Naive thymus-derived CD8-positive, alpha-beta T cell (primary cell): ENCODE data around the gene FAM168A. TPM values are rescaled to one million over a fixed set of nuclear protein-coding genes. Genes with fewer than 3 reads are reported as not detected.
A peak's percentile ranks its signal among the peaks of the same experiment; 100 is the strongest.
"Not testable (repeated sequence)": the region's sequence is repeated elsewhere in the genome, so short reads cannot be mapped to it uniquely, and the experiment has no call there.

ENCODE experiments used
- ATAC-seq, 2 donors: fragments of 150-1000 bp; cut with Tn5 transposase in 1 of 2; sonication (Bioruptor Pico), chemical (Tn5 transposase) in 1 of 2; 1 replicate in 1 of 2; 2 replicates in 1 of 2; pipeline ENCODE4 v1.10.0; 2021; ENCODE audit warnings: mild to moderate bottlenecking in 2 of 2, moderate library complexity in 2 of 2
- POLR2A ChIA-PET: fragments of 350-600 bp; sonication (Branson Sonifier 250); formaldehyde crosslinking; loops from one replicate; lab custom pipeline; 2021; ENCODE audit warnings: antibody characterized with exemption; lab: Charles Lee
- DNase-seq, 10 donors: peaks; one replicate each; pipeline versions ENCODE4 v3.0.0 to v3.0.0-alpha.2; 2020 to 2022
- H3K27ac Mint-ChIP-seq, 10 donors: one replicate each; pipeline ENCODE4 v1.8.0; 2020 to 2022; ENCODE audit warnings: mild to moderate bottlenecking in 10 of 10, mixed read lengths in 10 of 10, moderate library complexity in 4 of 10, inconsistent platforms in 1 of 10
- H3K27me3 Mint-ChIP-seq, 5 donors: one replicate each; pipeline ENCODE4 v1.8.0; 2021 to 2022; ENCODE audit warnings: mixed read lengths in 5 of 5
- H3K36me3 Mint-ChIP-seq, 3 donors: one replicate each; pipeline ENCODE4 v1.8.0; 2020 to 2022; ENCODE audit warnings: mixed read lengths in 3 of 3, mild to moderate bottlenecking in 2 of 3, inconsistent platforms in 1 of 3
- H3K4me1 Mint-ChIP-seq, 4 donors: one replicate each; pipeline ENCODE4 v1.8.0; 2021 to 2022; ENCODE audit warnings: mixed read lengths in 4 of 4
- H3K4me3 Mint-ChIP-seq, 10 donors: one replicate each; pipeline ENCODE4 v1.8.0; 2020 to 2022; ENCODE audit warnings: mild to moderate bottlenecking in 10 of 10, mixed read lengths in 10 of 10, moderate library complexity in 6 of 10, inconsistent platforms in 1 of 10
- H3K9me3 Mint-ChIP-seq, 9 donors: one replicate each; pipeline ENCODE4 v1.8.0; 2020 to 2022; ENCODE audit warnings: mixed read lengths in 9 of 9, mild to moderate bottlenecking in 3 of 9, inconsistent platforms in 1 of 9, moderate library complexity in 1 of 9
- polyA plus RNA-seq, 3 donors: library from polyadenylated mRNA; unstranded; fragments of 300-500 nt; fragmentation: Illumina TruSeq; gene quantifications; one replicate each; pipeline ENCODE4 v1.2.3, GENCODE V29; 2021
- total RNA-seq, 8 experiments: library from RNA in 2 of 8; stranded (reverse) in 2 of 8; gene quantifications; one replicate each; pipeline ENCODE4 v1.2.3 and lab custom pipeline; 2021 to 2026

Gene FAM168A
- total and polyA plus RNA-seq, 5 experiments from 2014 or later: 2.6 to 21.7 (median 5.0) TPM

- no peaks in the 10 kb centered on the region for H3K9me3 Mint-ChIP-seq
- no peak overlapping the region for H3K4me3 Mint-ChIP-seq
- no peaks in the 10 kb centered on the region for H3K27me3 Mint-ChIP-seq
- peaks cover 10 to 42% (median 35%) of the 10 kb centered on the region in 4 donors for H3K4me1 Mint-ChIP-seq
- POLR2A ChIA-PET: no interaction called here
- DNase-seq (no peak), ATAC-seq (no peak)
- H3K27ac Mint-ChIP-seq: peak overlapping the region in 1 of 10 donors; percentile 12
- peaks cover 0 to 9% (median 0%) of the 10 kb centered on the region in 3 donors for H3K36me3 Mint-ChIP-seq
These were observed 6.2 kb downstream of the FAM168A start for GRCh38 chr11:73591743-73592142.

- Mint-ChIP-seq H3K27me3 (no peaks in the 10 kb centered on the region), H3K36me3 (peaks cover 0 to 9% (median 0%) of the 10 kb centered on the region in 3 donors), H3K4me3 (no peak overlapping the region), H3K9me3 (no peaks in the 10 kb centered on the region), H3K4me1 (peaks cover 6 to 40% (median 31%) of the 10 kb centered on the region in 4 donors), H3K27ac (peak overlapping the region in 1 of 10 donors; percentile 24)
- ATAC-seq (no peak), DNase-seq (no peak)
- POLR2A ChIA-PET: no interaction called here
These were observed 6.9 kb downstream of the FAM168A start for GRCh38 chr11:73590991-73591390.

GRCh38 chr11:73586791-73587190 is 11.1 kb downstream of the FAM168A start:
- Mint-ChIP-seq H3K9me3 (peaks cover 0 to 2% (median 0%) of the 10 kb centered on the region in 9 donors), H3K4me1 (peaks cover 0 to 21% (median 9%) of the 10 kb centered on the region in 4 donors), H3K36me3 (peaks cover 0 to 13% (median 4%) of the 10 kb centered on the region in 3 donors), H3K4me3 (no peak overlapping the region), H3K27ac (no peak overlapping the region), H3K27me3 (no peaks in the 10 kb centered on the region)
- ATAC-seq: no peak
- DNase-seq: no peak
- POLR2A ChIA-PET: no interaction called here

GRCh38 chr11:73585834-73586575 is 11.9 kb downstream of the FAM168A start:
- Mint-ChIP-seq H3K4me1 (peaks cover 0 to 22% (median 7%) of the 10 kb centered on the region in 4 donors), H3K9me3 (peaks cover 0 to 2% (median 0%) of the 10 kb centered on the region in 9 donors), H3K27ac (no peak overlapping the region), H3K4me3 (no peak overlapping the region), H3K27me3 (no peaks in the 10 kb centered on the region), H3K36me3 (peaks cover 0 to 10% (median 4%) of the 10 kb centered on the region in 3 donors)
- no peak for ATAC-seq
- DNase-seq: no peak
- POLR2A ChIA-PET: no interaction called here

GRCh38 chr11:73584831-73585230 is 13.1 kb downstream of the FAM168A start:
- H3K27me3 Mint-ChIP-seq: no peaks in the 10 kb centered on the region
- DNase-seq: no peak

GRCh38 chr11:73582653-73583052 is 15.3 kb downstream of the FAM168A start:
- no peak overlapping the region for H3K4me3 Mint-ChIP-seq
- ATAC-seq: no peak
- H3K4me1 Mint-ChIP-seq: peaks cover 12 to 38% (median 18%) of the 10 kb centered on the region in 4 donors
- H3K27me3 Mint-ChIP-seq: no peaks in the 10 kb centered on the region
- DNase-seq: no peak
- H3K36me3 Mint-ChIP-seq: peaks cover 0 to 18% (median 13%) of the 10 kb centered on the region in 3 donors
- peaks cover 0 to 2% (median 0%) of the 10 kb centered on the region in 9 donors for H3K9me3 Mint-ChIP-seq
- peak overlapping the region in 1 of 10 donors; percentile 61 for H3K27ac Mint-ChIP-seq
- POLR2A ChIA-PET: no interaction called here

More at GRCh38 chr11:73584831-73585230, 13.1 kb downstream of the FAM168A start:
- H3K27ac Mint-ChIP-seq: no peak overlapping the region
- ATAC-seq: no peak
- POLR2A ChIA-PET: no interaction called here
- peaks cover 0 to 13% (median 6%) of the 10 kb centered on the region in 3 donors for H3K36me3 Mint-ChIP-seq
- H3K4me3 Mint-ChIP-seq: no peak overlapping the region
- peaks cover 5 to 30% (median 8%) of the 10 kb centered on the region in 4 donors for H3K4me1 Mint-ChIP-seq
- H3K9me3 Mint-ChIP-seq: peaks cover 0 to 2% (median 0%) of the 10 kb centered on the region in 9 donors

GRCh38 chr11:73580749-73581148 is 17.2 kb downstream of the FAM168A start:
- POLR2A ChIA-PET: interaction anchor here (0.6 kb wide), 1 partner anchor 37 kb away, joined by 3 read pairs; no protein-coding TSS in a partner anchor
- not testable (repeated sequence) for DNase-seq, H3K4me3 Mint-ChIP-seq, H3K9me3 Mint-ChIP-seq, H3K27me3 Mint-ChIP-seq, ATAC-seq
- H3K4me1 Mint-ChIP-seq: peaks cover 12 to 38% (median 23%) of the 10 kb centered on the region in 4 donors
- peaks cover 0 to 19% (median 15%) of the 10 kb centered on the region in 3 donors for H3K36me3 Mint-ChIP-seq
- H3K27ac Mint-ChIP-seq: peak overlapping the region in 2 of 10 donors; percentile 15 to 53

GRCh38 chr11:73579641-73580434 is 18.1 kb downstream of the FAM168A start:
- peaks cover 0 to 17% (median 14%) of the 10 kb centered on the region in 3 donors for H3K36me3 Mint-ChIP-seq
- no peak for ATAC-seq
- POLR2A ChIA-PET: interaction anchor here (0.6 to 1.0 kb wide), 2 partner anchors 19 to 315 kb away, joined by 3 read pairs; partner anchors contain the start of gene FAM168A
- no peak overlapping the region for H3K4me3 Mint-ChIP-seq
- H3K27ac Mint-ChIP-seq: peak overlapping the region in 2 of 10 donors; percentile 42 to 43
- no peak for DNase-seq
- H3K27me3 Mint-ChIP-seq: no peaks in the 10 kb centered on the region
- H3K4me1 Mint-ChIP-seq: peaks cover 12 to 38% (median 23%) of the 10 kb centered on the region in 4 donors
- H3K9me3 Mint-ChIP-seq: peaks cover 0 to 2% (median 0%) of the 10 kb centered on the region in 9 donors

- H3K27ac Mint-ChIP-seq: peak overlapping the region in 5 of 10 donors; percentile 19 to 80 (median 65)
- POLR2A ChIA-PET: interaction anchor here (1.0 kb wide), 1 partner anchor 20 kb away, joined by 3 read pairs; the partner anchor contains the start of gene FAM168A
- H3K27me3 Mint-ChIP-seq: no peaks in the 10 kb centered on the region
- H3K4me3 Mint-ChIP-seq: no peak overlapping the region
- ATAC-seq (peak in 1 of 2 donors; percentile 32), DNase-seq (no peak)
- peaks cover 12 to 37% (median 23%) of the 10 kb centered on the region in 4 donors for H3K4me1 Mint-ChIP-seq
- H3K9me3 Mint-ChIP-seq: peaks cover 0 to 2% (median 0%) of the 10 kb centered on the region in 9 donors
- peaks cover 0 to 15% (median 11%) of the 10 kb centered on the region in 3 donors for H3K36me3 Mint-ChIP-seq
These were observed 19.2 kb downstream of the FAM168A start for GRCh38 chr11:73578592-73579185.

- H3K27ac Mint-ChIP-seq: peak overlapping the region in 6 of 10 donors; percentile 1 to 87 (median 55)
- peaks cover 0 to 17% (median 17%) of the 10 kb centered on the region in 3 donors for H3K36me3 Mint-ChIP-seq
- no peak overlapping the region for H3K4me3 Mint-ChIP-seq
- ATAC-seq: peak in 1 of 2 donors; percentile 74
- DNase-seq: peak in 2 of 10 donors; percentile 13 to 14
- POLR2A ChIA-PET: no interaction called here
- H3K27me3 Mint-ChIP-seq: no peaks in the 10 kb centered on the region
- peaks cover 12 to 31% (median 22%) of the 10 kb centered on the region in 4 donors for H3K4me1 Mint-ChIP-seq
- peaks cover 0 to 1% (median 0%) of the 10 kb centered on the region in 9 donors for H3K9me3 Mint-ChIP-seq
These were observed 20.4 kb downstream of the FAM168A start for GRCh38 chr11:73577496-73577917.

GRCh38 chr11:73576185-73576614 is 21.7 kb downstream of the FAM168A start:
- no peak for DNase-seq
- no peak for ATAC-seq
- peaks cover 0 to 1% (median 0%) of the 10 kb centered on the region in 9 donors for H3K9me3 Mint-ChIP-seq
- no peak overlapping the region for H3K4me3 Mint-ChIP-seq
- no peaks in the 10 kb centered on the region for H3K27me3 Mint-ChIP-seq
- peaks cover 0 to 17% (median 17%) of the 10 kb centered on the region in 3 donors for H3K36me3 Mint-ChIP-seq
- H3K27ac Mint-ChIP-seq: no peak overlapping the region
- H3K4me1 Mint-ChIP-seq: peaks cover 12 to 31% (median 22%) of the 10 kb centered on the region in 4 donors
- POLR2A ChIA-PET: no interaction called here

- POLR2A ChIA-PET, H3K27me3 Mint-ChIP-seq, H3K4me1 Mint-ChIP-seq, DNase-seq, H3K9me3 Mint-ChIP-seq, H3K4me3 Mint-ChIP-seq, H3K27ac Mint-ChIP-seq, ATAC-seq: not testable (repeated sequence)
- H3K36me3 Mint-ChIP-seq: peaks cover 0 to 37% (median 22%) of the 10 kb centered on the region in 3 donors
These were observed 25.9 kb downstream of the FAM168A start for GRCh38 chr11:73571982-73572381.
